Thyroid gland (tissue), 4 donors: ENCODE results near the gene AIM2. TPM values are rescaled to one million over a fixed set of nuclear protein-coding genes. Genes with fewer than 3 reads are reported as not detected.

ENCODE experiments used
- DNase-seq, 2 donors: peaks; one replicate each; pipeline ENCODE4 v3.0.0-alpha.2; 2019
- H3K27ac ChIP-seq, 3 donors: fragments of 200-600 bp; sonication (generic); 1 replicate in 2 of 3; 2 replicates in 1 of 3; pipeline ENCODE4 v1.5.1; 2016 to 2019; ENCODE audit warnings: mild to moderate bottlenecking in 1 of 3, moderate library complexity in 1 of 3
- H3K27me3 ChIP-seq: fragments of 200-600 bp; sonication (generic); one replicate; pipeline ENCODE4 v1.5.1; 2019
- H3K36me3 ChIP-seq, 2 donors: fragments of 200-600 bp; sonication (generic); one replicate each; pipeline ENCODE4 v1.5.1; 2016 to 2019
- H3K4me1 ChIP-seq, 2 donors: fragments of 200-600 bp; sonication (generic); one replicate each; pipeline ENCODE4 v1.5.1; 2017 to 2019
- H3K4me3 ChIP-seq, 3 donors: fragments of 200-600 bp; sonication (generic); replicated peaks in 1 of 3; 1 replicate in 2 of 3; 2 replicates in 1 of 3; pipeline ENCODE4 v1.5.1; 2016; ENCODE audit warnings: mild to moderate bottlenecking in 1 of 3
- H3K9me3 ChIP-seq: fragments of 200-600 bp; sonication (generic); one replicate; pipeline ENCODE4 v1.5.1; 2017
- CTCF ChIP-seq, 6 experiments: fragments of 200-600 bp in 3 of 6; fragments of 450-650 bp in 3 of 6; sonication (generic) in 3 of 6; IDR thresholded peaks; one replicate each; pipeline ENCODE4 v1.5.1; 2016 to 2019; ENCODE audit warnings: antibody characterized with exemption in 6 of 6, mild to moderate bottlenecking in 2 of 6, inconsistent platforms in 1 of 6, moderate library complexity in 1 of 6
- POLR2A ChIP-seq, 2 donors: fragments of 450-650 bp; IDR thresholded peaks; one replicate each; pipeline ENCODE4 v1.6.1; 2017; ENCODE audit warnings: antibody characterized with exemption in 2 of 2, mild to moderate bottlenecking in 2 of 2, moderate library complexity in 1 of 2
- WGBS, 2 donors: methylation state at CpG; one replicate each; pipeline ENCODE4 v1.1.5; 2017; 5-methylcytosine and 5-hydroxymethylcytosine counted together
- intact Hi-C: fragments of 100-400 bp; cut with DNase I; formaldehyde crosslinking; loops from one replicate; pipeline ENCODE4 v1.15.1; 2023
- total RNA-seq, 4 donors: library from RNA; depleted of rRNA; stranded (reverse); fragments of >200 nt; gene quantifications; one replicate each; pipeline ENCODE4 v1.2.3, GENCODE V29; 2016

The AIM2 gene
- total RNA-seq, 4 donors from 2014 or later: 0.22 to 0.34 (median 0.27) TPM; not detected in 1

GRCh38 chr1:159067699-159068621 is 8.6 kb downstream of the AIM2 start:
- no peak overlapping the region for H3K27ac ChIP-seq
- no peaks in the 10 kb centered on the region for H3K36me3 ChIP-seq
- intact Hi-C loops: no loop called here
- DNase-seq: no peak
- no peak overlapping the region for H3K4me3 ChIP-seq
- H3K27me3 ChIP-seq: no peaks in the 10 kb centered on the region
- H3K4me1 ChIP-seq: no peaks in the 10 kb centered on the region
- H3K9me3 ChIP-seq: no peaks in the 10 kb centered on the region
- WGBS, 2 donors: 48 to 54% methylated on average over 6 of the region's 6 CpGs
- TF ChIP-seq POLR2A (IDR thresholded peaks at IDR 0.05): no peak
- no peak for TF ChIP-seq CTCF (IDR thresholded peaks at IDR 0.05)

GRCh38 chr1:159066108-159066507 is 10.5 kb downstream of the AIM2 start:
- intact Hi-C loops: no loop called here
- WGBS, 2 donors: 81 to 83% methylated on average over 4 of the region's 4 CpGs
- H3K27me3 ChIP-seq: no peaks in the 10 kb centered on the region
- DNase-seq: no peak
- no peak overlapping the region for H3K4me3 ChIP-seq
- no peaks in the 10 kb centered on the region for H3K9me3 ChIP-seq
- TF ChIP-seq CTCF (IDR thresholded peaks at IDR 0.05) (no peak), POLR2A (IDR thresholded peaks at IDR 0.05) (no peak)
- no peaks in the 10 kb centered on the region for H3K4me1 ChIP-seq
- H3K36me3 ChIP-seq: no peaks in the 10 kb centered on the region
- no peak overlapping the region for H3K27ac ChIP-seq

- no peaks in the 10 kb centered on the region for H3K27me3 ChIP-seq
- no peak overlapping the region for H3K27ac ChIP-seq
- TF ChIP-seq CTCF (IDR thresholded peaks at IDR 0.05): no peak
- TF ChIP-seq POLR2A (IDR thresholded peaks at IDR 0.05): no peak
- H3K36me3 ChIP-seq: no peaks in the 10 kb centered on the region
- H3K4me1 ChIP-seq: no peaks in the 10 kb centered on the region
- H3K4me3 ChIP-seq: no peak overlapping the region
- intact Hi-C loops: no loop called here
- no peak for DNase-seq
- WGBS, 2 donors: 94 to 98% methylated on average over 8 of the region's 8 CpGs
- no peaks in the 10 kb centered on the region for H3K9me3 ChIP-seq
Measured at GRCh38 chr1:159065106-159065505, 11.5 kb downstream of the AIM2 start.

GRCh38 chr1:159058751-159059150 is 17.8 kb downstream of the AIM2 start:
- intact Hi-C loops: no loop called here
- Histone ChIP-seq H3K27ac (no peak overlapping the region), H3K9me3 (no peaks in the 10 kb centered on the region), H3K27me3 (no peaks in the 10 kb centered on the region), H3K36me3 (peaks cover 6 to 9% of the 10 kb centered on the region in 2 donors), H3K4me3 (no peak overlapping the region), H3K4me1 (no peaks in the 10 kb centered on the region)
- TF ChIP-seq POLR2A (IDR thresholded peaks at IDR 0.05): no peak
- no peak for TF ChIP-seq CTCF (IDR thresholded peaks at IDR 0.05)
- DNase-seq: no peak
- WGBS, 2 donors: 88 to 95% methylated on average over 7 of the region's 7 CpGs

- Histone ChIP-seq H3K27me3 (no peaks in the 10 kb centered on the region), H3K36me3 (peaks cover 18 to 21% of the 10 kb centered on the region in 2 donors), H3K4me3 (no peak overlapping the region), H3K27ac (no peak overlapping the region), H3K4me1 (no peaks in the 10 kb centered on the region), H3K9me3 (no peaks in the 10 kb centered on the region)
- intact Hi-C loops: no loop called here
- 85 to 88% methylated on average over 7 of the region's 7 CpGs for WGBS, 2 donors
- TF ChIP-seq POLR2A (IDR thresholded peaks at IDR 0.05) (no peak), CTCF (IDR thresholded peaks at IDR 0.05) (no peak)
- no peak for DNase-seq
Measured at GRCh38 chr1:159056069-159056698, 20.4 kb downstream of the AIM2 start.
